ENCODE results near the gene ZDHHC19.
"Not testable (repeated sequence)": the region's sequence is repeated elsewhere in the genome, so short reads cannot be mapped to it uniquely, and the experiment has no call there.

Gene ZDHHC19

GRCh38 chr3:196175722-196176121, 35.5 kb downstream of the ZDHHC19 start:
- no peak for DNase-seq

- DNase-seq: no peak
Observed at GRCh38 chr3:196175116-196175625, 36.0 kb downstream of the ZDHHC19 start.

DNA sequence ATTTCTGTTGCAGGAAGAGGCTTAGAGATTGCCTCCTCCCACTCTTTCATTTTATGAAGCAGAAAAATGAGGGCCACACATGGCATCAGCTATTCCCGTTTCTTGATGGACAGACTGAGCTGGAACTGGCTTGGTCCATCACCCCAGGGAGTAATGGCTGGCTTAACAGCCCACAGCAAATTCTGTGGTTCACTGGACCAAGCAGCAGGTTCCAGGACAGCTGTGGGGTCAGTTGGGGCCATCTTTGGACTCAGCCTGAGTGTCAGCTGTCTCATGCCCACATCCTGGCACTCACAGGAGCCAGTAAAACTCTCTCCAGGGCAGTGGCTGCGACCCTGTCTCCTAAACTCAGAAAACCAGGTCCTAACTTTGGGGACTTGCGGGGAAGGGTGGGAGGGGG, 36.5 kb downstream of the ZDHHC19 start:
- DNase-seq: no peak

- not testable (repeated sequence) for DNase-seq
Observed at GRCh38 chr3:196170296-196170695, 40.9 kb downstream of the ZDHHC19 start.

DNA sequence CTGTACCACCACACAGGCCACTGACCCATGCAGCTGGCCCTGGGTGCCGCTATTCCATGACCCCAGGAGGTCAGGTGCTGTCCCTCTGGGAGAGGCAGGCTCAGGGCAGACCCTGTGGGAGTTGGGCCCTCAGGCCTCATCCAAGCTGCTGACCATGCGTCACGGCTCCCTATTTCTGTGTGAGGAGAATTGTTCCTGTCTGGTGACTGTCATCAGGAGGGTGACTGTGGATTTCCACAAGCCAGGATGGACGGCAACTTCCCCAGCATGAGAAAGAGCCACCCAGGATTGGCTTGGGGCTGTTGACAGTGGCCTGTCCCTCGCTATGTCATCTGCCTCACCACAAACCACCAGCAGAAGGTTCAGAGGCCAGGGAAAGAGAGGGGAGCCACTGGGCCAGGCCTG, 41.4 kb downstream of the ZDHHC19 start:
- DNase-seq: no peak

- no peak for DNase-seq
Observed at GRCh38 chr3:196168808-196169391, 42.3 kb downstream of the ZDHHC19 start.

- DNase-seq: no peak
Observed at GRCh38 chr3:196166741-196167140, 44.5 kb downstream of the ZDHHC19 start.

GRCh38 chr3:196165850-196166249, 45.4 kb downstream of the ZDHHC19 start:
- no peak for DNase-seq

DNA sequence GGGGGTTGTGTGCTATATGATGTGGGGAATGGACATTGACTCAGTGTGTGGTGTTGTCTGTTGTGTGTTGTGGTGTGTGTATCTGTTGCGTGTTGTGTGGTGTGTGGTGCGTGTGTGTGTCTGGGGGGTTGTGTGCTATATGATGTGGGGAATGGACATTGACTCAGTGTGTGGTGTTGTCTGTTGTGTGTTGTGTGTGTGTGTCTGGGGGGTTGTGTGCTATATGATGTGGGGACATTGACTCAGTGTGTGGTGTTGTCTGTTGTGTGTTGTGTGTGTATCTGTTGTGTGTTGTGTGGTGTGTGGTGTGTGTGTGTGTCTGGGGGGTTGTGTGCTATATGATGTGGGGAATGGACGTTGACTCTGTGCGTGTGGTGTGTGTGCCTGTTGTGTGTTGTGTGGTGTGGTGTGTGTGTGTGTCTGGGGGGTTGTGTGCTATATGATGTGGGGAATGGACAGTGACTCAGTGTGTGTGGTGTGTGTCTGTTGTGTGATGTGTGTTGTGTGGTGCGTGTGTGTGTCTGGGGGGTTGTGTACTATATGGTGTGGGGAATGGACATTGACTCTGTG, 46.1 kb downstream of the ZDHHC19 start:
- not testable (repeated sequence) for DNase-seq

DNA sequence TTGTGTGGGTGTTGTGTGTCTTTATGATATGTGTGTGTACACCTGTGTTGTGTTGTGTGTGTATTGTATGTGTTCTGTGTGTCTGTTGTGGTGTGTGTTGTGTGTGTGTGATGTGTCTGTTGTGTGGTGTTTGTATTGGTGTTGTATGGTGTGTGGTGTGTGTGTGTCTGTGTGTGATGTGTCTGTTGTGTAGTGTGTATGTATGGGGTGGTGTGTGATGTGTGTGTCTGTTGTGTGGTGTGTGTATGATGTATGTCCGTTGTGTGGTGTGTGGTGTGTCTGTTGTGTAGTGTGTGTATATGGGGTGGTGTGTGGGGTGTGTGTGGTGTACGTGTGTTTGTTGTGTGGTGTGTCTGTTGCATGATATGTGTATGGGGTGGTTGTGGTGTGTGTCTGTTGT, 46.6 kb downstream of the ZDHHC19 start:
- no peak for DNase-seq

- no peak for DNase-seq
Observed at GRCh38 chr3:196163666-196164493, 47.3 kb downstream of the ZDHHC19 start.

DNA sequence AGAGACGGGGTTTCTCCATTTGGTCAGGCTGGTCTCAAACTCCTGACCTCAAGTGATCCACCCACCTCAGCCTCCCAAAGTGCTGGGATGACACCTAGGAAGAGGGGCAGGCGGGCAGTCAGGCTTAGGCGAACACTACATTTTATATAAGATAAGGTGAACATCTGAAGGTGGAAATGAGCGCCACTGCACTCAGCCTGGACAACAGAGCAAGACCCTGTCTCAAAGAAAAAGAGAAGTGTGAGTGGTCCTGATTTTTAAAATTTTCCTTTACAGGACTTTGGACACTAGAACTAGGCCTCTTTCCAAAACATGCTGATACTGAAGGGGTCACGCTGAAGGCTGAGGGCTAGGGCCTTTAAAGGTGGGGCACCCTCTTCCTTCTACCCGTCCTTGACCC, 48.0 kb downstream of the ZDHHC19 start:
- no peak for DNase-seq

DNA sequence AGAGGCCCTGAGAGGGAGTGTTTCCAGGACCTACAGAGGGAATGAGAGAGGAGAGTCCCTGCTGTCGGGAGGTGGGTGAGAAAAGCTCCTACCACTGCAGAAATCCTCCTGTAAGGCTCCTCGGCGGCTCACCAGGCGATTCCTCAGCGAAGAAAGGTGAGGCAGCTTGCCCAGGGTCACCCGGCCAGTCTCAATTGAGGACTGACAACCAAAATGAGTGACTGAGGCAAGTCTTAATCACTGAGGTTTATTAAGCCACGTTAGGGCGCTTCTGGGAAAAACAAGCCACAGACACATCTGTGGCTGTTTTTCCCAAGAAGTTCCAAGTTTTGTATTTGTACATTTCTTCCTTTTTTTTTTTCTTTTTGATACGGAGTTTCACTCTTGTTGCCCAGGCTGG, 48.5 kb downstream of the ZDHHC19 start:
- DNase-seq: no peak

GRCh38 chr3:196159952-196160804, 51.0 kb downstream of the ZDHHC19 start:
- no peak for DNase-seq

DNA sequence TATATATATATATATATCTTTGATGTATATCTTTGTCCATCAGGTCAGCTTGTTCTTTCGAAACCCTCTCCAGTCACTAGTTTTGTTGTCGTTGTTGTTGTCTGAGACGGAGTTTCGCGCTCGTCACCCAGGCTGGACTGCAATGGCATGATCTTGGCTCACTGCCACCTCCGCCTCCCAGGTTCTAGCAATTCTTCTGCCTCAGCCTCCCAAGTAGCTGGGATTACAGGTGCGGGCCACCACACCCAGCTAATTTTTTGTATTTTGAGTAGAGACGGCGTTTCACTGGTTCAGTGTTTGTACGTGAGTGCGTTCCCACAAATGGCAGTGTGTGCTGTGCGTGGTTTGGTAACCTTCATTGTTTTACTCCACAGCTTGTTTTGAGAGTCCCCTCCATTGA, 51.7 kb downstream of the ZDHHC19 start:
- DNase-seq: no peak

- DNase-seq: no peak
Observed at GRCh38 chr3:196156160-196156559, 55.0 kb downstream of the ZDHHC19 start.

- no peak for DNase-seq
Observed at GRCh38 chr3:196150481-196150880, 60.7 kb downstream of the ZDHHC19 start.

DNA sequence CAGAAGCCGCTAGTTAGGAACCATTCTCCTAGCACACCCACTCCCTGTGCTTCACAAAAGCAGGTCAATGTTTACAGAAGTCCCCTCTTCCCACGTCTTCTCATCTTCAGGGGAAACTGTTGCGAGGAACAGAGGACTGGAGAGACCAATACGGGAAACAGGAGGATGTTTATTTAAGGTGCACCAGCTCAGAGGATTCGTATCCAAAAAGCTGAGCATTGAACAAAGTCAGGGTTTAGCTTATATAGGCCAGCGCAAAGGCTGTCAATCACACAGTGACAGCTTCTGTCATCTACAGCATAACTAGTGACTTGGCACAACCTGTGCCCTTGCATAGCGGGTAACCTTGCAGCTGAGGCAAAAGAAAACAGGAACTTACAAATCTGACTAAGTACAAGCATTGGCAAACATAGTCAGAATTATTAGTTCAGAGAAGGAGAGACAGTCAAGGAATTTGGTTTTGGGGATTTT, 61.3 kb downstream of the ZDHHC19 start:
- no peak for DNase-seq

DNA sequence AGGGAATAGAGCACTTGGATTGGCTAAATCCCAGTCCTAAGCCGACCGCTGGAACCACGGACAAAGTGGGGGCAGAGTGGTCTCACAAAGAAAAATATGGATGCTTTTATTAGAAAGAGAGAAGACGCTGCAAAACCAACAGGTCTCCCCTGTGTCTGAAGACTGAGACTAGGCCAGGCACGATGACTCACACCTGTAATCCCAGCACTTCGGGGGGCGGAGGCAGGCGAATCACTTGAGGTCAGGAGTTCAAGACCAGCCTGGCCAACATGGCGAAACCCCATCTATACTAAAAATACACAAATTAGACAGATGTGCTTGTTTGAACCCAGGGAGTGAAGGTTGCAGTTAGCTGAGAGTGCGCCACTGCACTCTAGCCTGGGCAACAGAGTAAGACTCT, 61.8 kb downstream of the ZDHHC19 start:
- DNase-seq: no peak

Data from left hindlimb (tissue), 1 donor.